Right lobe of liver (tissue), 4 donors: ENCODE data around the gene EPB41L4B.

ENCODE experiments used
- POLR2A ChIP-seq: fragments of 450-650 bp; IDR thresholded peaks from one replicate; pipeline ENCODE4 v1.6.1; 2017; ENCODE audit warnings: antibody characterized with exemption, mild to moderate bottlenecking
- TF ChIP-seq, protein P1 (sequence below), 4 donors: fragments of 200-600 bp in 3 of 4; fragments of 450-650 bp in 1 of 4; IDR thresholded peaks; one replicate each; pipeline versions ENCODE4 v1.5.1 to v1.8.0; 2016 to 2022; ENCODE audit warnings: antibody characterized with exemption in 4 of 4, mild to moderate bottlenecking in 2 of 4
- donor health status: DM: no; HTN: no; CAD: no.
- donor health status: DM: no; HTN: no; CAD: no.
- donor health status: DM: no; HTN: yes; CAD: no.

DNA sequence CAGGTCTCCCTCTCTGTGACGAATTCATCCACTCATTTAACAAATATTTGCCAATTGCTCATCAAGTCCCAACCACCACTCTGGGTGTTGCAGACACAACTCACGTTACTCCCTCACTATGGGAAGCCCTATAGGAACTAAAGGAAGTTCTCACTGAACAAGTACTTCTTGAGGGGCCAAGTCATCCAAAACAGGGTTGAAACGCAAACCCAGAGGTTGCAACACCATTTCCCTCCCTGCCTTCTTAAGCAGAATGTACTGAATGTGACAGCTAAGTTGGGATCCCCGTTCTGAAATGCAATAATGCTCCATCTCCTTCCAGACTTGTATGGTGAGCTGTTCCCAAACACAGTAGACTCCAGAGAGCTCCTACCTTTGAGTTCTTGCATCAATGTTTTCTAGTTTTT lies 34.3 kb downstream of the EPB41L4B start:
- TF ChIP-seq, protein P1, sequence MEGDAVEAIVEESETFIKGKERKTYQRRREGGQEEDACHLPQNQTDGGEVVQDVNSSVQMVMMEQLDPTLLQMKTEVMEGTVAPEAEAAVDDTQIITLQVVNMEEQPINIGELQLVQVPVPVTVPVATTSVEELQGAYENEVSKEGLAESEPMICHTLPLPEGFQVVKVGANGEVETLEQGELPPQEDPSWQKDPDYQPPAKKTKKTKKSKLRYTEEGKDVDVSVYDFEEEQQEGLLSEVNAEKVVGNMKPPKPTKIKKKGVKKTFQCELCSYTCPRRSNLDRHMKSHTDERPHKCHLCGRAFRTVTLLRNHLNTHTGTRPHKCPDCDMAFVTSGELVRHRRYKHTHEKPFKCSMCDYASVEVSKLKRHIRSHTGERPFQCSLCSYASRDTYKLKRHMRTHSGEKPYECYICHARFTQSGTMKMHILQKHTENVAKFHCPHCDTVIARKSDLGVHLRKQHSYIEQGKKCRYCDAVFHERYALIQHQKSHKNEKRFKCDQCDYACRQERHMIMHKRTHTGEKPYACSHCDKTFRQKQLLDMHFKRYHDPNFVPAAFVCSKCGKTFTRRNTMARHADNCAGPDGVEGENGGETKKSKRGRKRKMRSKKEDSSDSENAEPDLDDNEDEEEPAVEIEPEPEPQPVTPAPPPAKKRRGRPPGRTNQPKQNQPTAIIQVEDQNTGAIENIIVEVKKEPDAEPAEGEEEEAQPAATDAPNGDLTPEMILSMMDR (IDR thresholded peaks at IDR 0.05) = no peak
- TF ChIP-seq POLR2A = no peak
